DMS 273 (cell line): ENCODE measurements around the gene ZNF530.
A peak's percentile ranks its signal among the peaks of the same experiment; 100 is the strongest.

ENCODE experiments used
- DNase-seq: peaks from one replicate; lab custom pipeline; 2025; ENCODE audit not compliant: unreplicated experiment; lab: John Stamatoyannopoulos, UW

ZNF530 gene

DNA sequence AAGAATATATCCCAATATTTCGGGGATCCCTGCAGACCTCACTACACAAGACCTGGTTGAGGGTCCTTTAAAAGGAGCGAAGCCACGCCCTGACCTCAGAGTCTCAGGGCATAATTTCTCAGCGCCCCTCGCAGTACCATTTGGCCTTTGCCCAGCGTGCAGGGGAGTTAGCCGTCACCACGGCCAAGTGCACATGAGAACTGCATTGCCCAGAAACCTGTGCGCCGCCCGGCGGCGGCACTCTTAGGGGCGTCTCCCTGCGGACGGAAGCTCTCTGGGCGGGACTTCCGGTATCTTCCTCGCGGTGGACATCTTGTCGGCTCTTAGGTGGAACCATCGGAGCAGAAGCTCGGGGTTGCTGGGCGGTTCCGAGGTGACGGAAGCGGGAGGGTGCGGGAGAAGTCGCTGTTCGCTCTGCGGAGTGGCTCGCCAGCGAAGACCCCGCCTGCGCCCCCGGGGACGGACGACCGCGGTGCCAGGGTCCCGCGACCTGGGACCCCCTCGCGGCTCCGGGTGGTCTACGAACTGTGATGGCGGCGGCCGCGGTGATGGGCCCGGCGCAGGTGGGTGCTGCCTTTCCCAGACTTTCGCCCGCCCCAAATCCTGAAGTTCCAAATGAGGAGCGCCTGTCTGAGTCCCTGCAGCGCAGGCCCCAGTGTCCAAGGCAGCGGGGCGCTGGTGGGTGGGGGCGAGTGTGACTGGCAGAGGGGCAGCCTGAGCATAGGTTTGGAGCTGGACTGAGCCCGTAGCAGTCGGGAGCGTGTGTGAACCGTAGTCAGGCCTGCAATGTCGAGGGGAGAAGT lies 14.5 kb downstream of the ZNF530 start, which contains the start of gene ZNF134:
Gene ZNF134 (plus strand): TSS at position 302 of the 803 bp plus-strand sequence. CDS start 5,227 bp downstream, outside the sequence.
- peak; percentile 98 for DNase-seq

DNA sequence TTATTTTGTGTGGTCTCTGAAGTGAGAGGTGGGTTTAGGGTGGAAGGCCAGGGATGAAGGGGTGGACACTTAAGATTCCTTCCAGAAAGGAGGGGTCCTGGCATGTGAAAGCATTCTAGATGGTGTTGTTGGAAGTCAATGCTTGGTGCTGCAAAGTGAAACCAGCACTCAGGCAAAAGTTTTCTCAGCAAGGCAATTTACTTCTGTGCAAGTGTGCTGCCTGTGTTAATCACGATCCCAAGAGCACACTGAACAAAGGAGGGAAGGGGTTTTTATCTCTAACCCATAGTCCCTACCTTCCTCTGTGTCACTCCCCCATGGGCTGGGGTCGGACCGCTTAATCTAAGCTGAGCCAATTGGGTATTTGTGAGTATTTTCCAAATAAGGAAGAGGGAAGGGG lies 15.7 kb downstream of the ZNF530 start:
- DNase-seq: no peak

DNA sequence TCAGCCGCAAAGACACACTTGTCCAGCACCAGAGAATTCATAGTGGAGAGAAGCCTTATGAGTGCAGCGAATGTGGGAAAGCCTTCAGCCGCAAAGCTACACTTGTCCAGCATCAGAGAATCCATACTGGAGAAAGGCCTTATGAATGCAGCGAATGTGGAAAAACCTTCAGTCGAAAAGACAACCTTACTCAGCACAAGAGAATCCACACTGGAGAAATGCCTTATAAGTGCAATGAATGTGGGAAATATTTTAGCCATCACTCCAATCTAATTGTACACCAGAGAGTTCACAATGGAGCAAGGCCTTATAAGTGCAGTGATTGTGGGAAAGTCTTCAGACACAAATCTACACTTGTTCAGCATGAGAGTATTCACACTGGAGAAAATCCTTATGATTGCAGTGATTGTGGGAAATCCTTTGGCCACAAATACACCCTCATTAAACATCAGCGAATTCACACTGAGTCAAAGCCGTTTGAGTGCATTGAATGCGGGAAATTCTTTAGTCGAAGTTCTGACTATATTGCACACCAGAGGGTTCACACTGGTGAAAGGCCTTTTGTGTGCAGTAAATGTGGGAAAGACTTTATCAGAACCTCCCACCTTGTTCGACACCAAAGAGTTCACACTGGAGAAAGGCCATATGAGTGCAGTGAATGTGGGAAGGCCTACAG lies 21.1 kb downstream of the ZNF530 start:
- DNase-seq: peak; percentile 50

DNA sequence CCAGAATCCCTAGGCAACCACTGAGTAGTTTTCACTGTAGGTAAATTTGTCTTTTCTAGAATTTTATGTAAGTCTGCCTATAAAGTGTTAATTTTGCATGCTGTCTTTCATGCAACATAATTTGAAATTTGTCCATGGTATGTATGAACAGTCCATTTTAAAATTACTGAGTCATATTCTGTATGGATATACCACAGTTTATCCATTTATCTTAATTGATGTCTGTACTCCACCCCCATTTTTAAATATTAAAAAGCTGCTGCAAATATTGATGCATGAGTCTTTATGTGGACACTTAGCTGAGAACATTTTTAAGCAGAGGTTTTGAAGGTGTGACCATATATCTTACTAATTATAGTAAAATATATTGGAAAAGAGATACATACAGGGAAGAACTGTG lies 23.4 kb downstream of the ZNF530 start:
- DNase-seq: no peak

DNA sequence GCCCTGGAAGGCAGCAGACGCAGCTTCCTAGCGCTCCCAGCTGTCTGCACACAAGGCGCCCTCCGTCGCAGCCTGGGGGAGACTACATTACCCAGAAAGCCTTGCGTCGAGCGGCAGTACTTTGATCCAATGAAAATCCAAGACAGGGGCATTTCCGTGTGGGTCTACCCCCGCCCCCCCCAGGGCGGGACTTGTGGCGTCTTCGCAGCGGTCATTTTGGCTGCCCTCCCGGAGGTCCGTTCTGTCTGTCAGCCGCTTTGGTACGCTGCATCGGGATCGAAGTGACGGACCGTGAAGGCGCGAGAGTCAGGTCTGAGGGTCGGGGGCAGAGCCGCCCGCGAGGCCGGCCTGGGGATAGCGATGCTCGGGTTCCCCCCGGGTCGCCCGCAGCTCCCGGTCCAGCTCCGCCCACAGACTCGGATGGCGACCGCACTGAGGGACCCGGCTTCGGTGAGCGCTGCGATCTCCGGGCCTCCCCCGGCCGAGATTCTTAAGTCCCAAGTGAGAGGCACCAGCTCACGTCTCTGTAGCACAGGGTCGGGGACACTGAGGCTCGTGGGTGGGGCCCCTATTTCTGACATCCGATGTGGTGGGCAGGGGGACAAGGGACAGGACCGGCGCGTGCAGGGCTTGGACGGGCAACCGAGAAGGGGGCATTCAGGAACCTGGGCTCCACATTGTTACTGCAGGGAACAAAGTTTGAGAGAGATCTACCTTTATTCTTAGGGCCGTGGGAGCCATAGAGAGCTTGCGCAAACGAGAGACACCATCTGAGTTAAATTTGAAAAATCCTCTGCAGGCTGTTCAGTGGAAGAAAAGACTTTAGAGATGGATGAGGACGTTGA lies 33.5 kb downstream of the ZNF530 start, which contains the start of gene ZNF211:
Gene ZNF211 (plus strand): TSS at position 182 of the 845 bp plus-strand sequence. CDS start 179 bp downstream, at position 361.
- peak; percentile 98 for DNase-seq

DNA sequence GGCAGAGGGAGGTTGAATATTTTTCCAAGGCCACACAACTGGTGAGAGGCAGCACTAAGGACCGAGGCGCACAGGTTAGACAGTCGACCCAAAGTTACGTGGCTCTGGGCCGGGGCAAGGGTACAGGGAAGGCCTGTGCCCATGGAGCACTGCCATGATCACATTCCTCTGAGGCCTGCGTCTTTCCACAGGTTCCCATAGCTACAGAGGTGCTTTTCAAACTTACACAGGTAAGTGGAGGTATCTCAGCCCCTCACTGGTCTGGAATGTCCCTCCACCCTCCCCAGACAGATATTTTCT lies 34.1 kb downstream of the ZNF530 start:
- no peak for DNase-seq

DNA sequence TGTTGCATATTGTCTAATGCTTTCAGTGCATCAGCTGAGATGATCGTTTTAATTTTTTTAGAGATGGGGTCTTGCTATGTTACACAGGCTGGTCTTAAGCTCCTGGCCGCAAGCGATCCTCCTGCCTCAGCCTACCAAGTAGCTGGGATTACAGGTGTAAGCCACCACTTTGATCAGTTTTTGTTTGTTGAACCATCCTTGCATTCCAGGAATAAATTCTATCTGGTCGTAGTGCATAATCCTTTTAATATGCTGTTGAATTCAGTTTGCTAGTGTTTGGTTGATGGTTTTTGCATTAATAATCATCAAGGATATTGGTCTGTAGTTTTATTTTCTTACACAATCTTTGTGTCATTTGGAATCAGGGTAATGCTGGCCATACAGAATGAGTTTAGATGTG lies 37.7 kb downstream of the ZNF530 start:
- DNase-seq: no peak

DNA sequence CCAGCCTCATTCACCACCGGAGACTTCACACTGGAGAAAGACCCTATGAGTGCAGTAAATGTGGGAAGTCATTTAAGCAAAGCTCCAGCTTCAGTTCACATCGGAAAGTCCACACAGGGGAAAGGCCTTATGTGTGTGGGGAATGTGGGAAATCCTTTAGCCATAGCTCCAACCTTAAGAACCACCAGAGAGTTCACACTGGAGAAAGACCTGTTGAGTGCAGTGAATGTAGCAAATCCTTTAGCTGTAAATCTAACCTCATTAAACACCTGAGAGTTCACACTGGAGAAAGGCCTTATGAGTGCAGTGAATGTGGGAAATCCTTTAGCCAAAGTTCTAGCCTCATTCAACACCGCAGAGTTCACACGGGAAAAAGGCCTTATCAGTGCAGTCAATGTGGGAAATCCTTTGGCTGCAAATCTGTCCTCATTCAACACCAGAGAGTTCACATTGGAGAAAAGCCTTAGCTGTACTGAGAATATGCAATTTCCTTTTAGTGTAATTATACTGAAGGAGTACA lies 42.1 kb downstream of the ZNF530 start:
- DNase-seq: no peak

DNA sequence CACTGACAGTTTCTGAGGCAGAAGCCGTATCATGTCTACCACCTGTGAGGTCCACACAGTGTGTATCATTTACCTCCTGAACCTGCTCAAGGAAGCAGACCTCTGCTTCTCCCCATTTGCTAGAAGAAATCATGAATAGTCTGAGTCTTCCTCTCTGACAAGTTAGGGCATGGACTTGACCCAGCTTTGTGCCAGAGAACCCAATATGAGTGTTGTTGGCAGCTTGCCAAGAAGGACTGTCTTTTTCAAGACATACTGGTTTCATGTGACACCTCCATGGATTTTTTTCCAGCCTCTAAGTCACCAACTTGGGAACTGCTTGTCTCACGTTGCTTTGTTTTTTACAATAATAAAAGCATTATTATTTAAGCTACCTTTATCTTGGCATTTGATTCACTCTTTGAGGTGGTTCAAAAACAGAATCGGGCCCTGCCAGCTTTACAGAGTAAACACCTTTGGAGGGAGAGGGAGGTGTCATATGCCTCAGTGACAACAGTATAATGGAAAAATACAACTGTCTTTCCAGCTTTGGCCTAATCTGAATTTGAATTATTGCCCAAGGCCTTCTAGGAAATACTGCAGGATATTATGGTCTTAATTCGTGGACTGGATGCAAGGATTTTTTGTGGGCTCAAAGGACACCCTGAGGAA lies 42.8 kb downstream of the ZNF530 start:
- DNase-seq: peak; percentile 34

DNA sequence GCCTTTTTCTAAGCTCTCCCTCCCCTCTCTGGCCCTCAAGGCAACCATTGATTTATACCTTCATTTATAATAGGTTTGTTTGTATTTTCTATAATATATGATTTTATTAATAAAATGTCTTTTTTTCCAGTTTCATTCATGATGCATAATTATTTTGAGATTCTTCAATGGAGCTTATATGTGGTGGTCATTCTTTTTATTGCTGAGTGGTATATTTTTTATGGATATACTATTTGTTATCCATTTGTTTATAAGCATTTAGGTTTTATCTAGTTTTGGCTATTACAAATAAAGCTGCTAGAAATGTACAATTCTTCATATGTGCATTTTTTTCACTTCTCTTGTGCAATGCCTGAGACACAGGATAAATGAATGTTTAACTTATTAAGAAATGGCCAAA lies 44.0 kb downstream of the ZNF530 start:
- no peak for DNase-seq

DNA sequence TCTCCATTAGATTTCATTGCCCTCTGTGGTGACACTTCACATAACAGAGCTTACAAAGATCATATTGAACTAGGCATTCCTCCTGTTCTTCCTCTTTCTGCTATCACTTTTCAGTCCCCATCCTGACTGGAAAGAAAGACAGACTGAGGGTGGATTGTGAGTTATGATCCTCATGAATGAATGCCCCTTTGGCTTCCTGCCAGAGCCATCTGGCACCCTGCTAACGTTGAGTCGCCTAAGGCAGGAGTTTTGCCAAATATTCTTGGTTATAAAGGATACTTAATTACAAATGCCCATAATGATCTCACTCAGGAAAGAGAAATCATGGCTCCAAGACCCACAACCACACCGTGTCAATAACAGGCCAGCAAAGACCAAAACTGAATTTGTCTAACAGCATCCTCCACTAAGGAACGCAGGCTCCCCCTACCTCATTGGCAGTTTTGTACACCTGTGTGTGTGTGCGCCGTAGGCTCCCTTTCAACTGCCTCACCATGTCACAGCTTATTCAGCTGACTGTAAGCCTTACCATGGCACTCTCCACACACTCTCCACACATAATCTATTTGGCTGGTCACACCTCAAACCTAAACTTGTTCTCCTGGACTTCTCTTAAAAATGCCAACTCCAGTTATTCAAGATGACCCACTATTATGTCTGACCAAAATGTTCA lies 48.8 kb downstream of the ZNF530 start:
- peak; percentile 95 for DNase-seq

DNA sequence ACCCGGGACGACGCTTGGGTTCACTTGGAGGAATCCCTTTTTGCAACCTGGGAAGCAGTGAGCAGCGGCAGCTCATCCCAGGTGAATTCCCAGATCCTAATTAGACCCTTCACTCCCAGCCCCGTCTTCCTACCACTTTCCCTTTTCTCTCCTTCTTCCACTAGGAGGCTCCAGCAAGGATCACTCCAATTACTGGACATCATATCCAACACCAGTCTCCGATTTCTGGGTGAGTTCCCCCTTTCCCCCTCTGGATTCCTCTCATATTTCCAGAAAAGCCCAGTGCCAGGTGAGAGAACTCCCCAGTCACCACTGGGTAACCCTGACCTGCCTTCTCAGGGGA lies 51.9 kb downstream of the ZNF530 start:
- DNase-seq: peak; percentile 27

DNA sequence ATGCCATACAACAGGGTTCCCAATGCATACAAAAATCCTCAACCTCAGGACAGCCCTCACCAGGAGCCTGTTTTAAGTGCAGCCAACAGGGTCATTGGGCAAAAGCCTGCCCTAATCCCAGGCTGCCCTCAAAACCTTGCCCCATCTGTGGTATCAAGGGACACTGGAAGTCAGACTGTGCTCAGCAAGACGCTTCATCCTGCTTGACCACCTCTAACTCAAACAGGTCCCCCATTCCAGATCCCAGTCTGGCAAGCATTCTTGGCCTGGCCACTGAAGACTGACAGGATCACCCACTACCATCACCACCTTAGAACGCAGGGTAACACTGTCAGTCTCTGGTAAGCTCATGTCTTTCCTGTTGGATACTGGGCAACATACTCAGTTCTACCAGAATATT lies 54.0 kb downstream of the ZNF530 start:
- DNase-seq: no peak

DNA sequence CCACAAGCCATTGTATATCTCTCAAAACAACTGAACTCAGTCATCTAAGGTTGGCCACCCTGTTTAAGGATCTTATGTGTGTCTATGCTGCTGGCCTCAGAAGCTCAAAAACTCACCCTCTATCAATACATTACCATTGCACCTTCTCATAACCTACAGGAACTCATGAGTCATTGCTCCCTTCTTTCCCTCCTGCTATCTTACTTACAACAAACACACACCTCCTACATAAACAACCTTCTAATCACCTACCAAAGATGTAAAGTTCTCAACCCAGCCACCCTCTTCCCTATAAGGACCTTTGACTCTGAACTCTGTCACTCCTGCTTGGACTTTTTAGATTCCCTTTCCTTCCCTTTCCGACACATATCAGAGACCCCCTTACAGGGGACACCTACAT lies 55.8 kb downstream of the ZNF530 start:
- DNase-seq: no peak

DNA sequence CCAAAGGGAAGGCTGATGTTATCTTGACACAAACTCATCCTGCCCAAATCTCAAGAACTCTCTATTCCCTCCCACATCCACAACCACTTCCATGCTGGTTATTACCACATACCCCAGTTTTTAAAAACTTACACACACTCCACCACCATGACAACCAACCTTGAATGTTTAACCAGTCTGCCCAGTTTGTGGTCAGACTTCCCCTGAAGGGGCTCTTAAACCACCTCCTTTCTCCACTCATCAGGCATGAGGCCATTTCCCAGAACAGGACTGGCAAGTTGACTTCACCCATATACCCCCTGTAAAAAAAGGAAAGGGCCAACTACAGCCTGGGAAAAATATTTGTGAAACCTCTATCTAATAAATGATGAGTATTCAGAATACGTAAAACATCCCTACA lies 56.7 kb downstream of the ZNF530 start:
- no peak for DNase-seq
